SK-N-SH treated with all-trans-retinoic acid at 6 μM for 48 hours (cell line): ENCODE results near the gene INPP4B.

Experiments used
- ATAC-seq: fragments of 200-7000 bp; cut with Tn5 transposase; 3 replicates; pipeline ENCODE4 v1.9.1; 2020; ENCODE audit warnings: mild to moderate bottlenecking, moderate library complexity
- ARNTL ChIP-seq: fragments of 450-650 bp; formaldehyde crosslinking; IDR thresholded peaks from 2 replicates; pipeline ENCODE4 v1.5.0; 2020; ENCODE audit warnings: low read depth, mild to moderate bottlenecking, moderate library complexity, borderline replicate concordance
- CSDC2 ChIP-seq: fragments of 250-450 bp; sonication (Bioruptor Pico); IDR thresholded peaks from 2 replicates; pipeline ENCODE4 v1.5.0; 2020; ENCODE audit warnings: mild to moderate bottlenecking, moderate library complexity
- ESRRG ChIP-seq: fragments of 250-450 bp; sonication (Bioruptor Pico); IDR thresholded peaks from 2 replicates; pipeline ENCODE4 v1.6.1; 2021; ENCODE audit warnings: mild to moderate bottlenecking
- GLIS3 ChIP-seq: fragments of 250-450 bp; sonication (Bioruptor Pico); IDR thresholded peaks from 2 replicates; pipeline ENCODE4 v1.5.0; 2020; ENCODE audit warnings: mild to moderate bottlenecking, moderate library complexity
- ISL1 ChIP-seq: fragments of 250-450 bp; sonication (Bioruptor Pico); IDR thresholded peaks from 2 replicates; pipeline ENCODE4 v2.1.2; 2022; ENCODE audit warnings: mild to moderate bottlenecking, moderate library complexity
- PPARA ChIP-seq: fragments of 250-450 bp; sonication (Bioruptor Pico); IDR thresholded peaks from 2 replicates; pipeline ENCODE4 v1.5.0; 2020; ENCODE audit warnings: mild to moderate bottlenecking, borderline replicate concordance
- RARB ChIP-seq: fragments of 250-450 bp; sonication (Bioruptor Pico); IDR thresholded peaks from 2 replicates; pipeline ENCODE4 v1.8.0; 2021; ENCODE audit warnings: mild to moderate bottlenecking, moderate library complexity
- SNAI2 ChIP-seq: fragments of 250-450 bp; sonication (Bioruptor Pico); IDR thresholded peaks from 2 replicates; pipeline ENCODE4 v1.5.0; 2020; ENCODE audit warnings: mild to moderate bottlenecking, moderate library complexity
- TCF4 ChIP-seq: fragments of 250-450 bp; sonication (Bioruptor Pico); IDR thresholded peaks from 2 replicates; pipeline ENCODE4 v1.8.0; 2021; ENCODE audit warnings: mild to moderate bottlenecking, moderate library complexity, borderline replicate concordance
- TOX ChIP-seq: fragments of 250-450 bp; sonication (Bioruptor Pico); IDR thresholded peaks from 2 replicates; pipeline ENCODE4 v1.8.0; 2021; ENCODE audit warnings: mild to moderate bottlenecking, moderate library complexity, borderline replicate concordance
- ZC3H10 ChIP-seq: fragments of 250-450 bp; sonication (Bioruptor Pico); IDR thresholded peaks from 2 replicates; pipeline ENCODE4 v1.5.1; 2021; ENCODE audit warnings: mild to moderate bottlenecking, moderate library complexity
- ZFP3 ChIP-seq: fragments of 250-450 bp; sonication (Bioruptor Pico); IDR thresholded peaks from 2 replicates; pipeline ENCODE4 v1.5.0; 2020; ENCODE audit warnings: mild to moderate bottlenecking, moderate library complexity
- ZNF565 ChIP-seq: fragments of 450-650 bp; formaldehyde crosslinking; conservative IDR thresholded peaks from 2 replicates; pipeline ENCODE4 v1.5.0; 2020; ENCODE audit warnings: low read depth, mild to moderate bottlenecking, moderate library complexity
- ZNF8 ChIP-seq: fragments of 450-650 bp; formaldehyde crosslinking; IDR thresholded peaks from 2 replicates; pipeline ENCODE4 v1.5.0; 2020; ENCODE audit warnings: mild to moderate bottlenecking, moderate library complexity
- TF ChIP-seq, protein P1 (sequence below): fragments of 250-450 bp; sonication (Bioruptor Pico); IDR thresholded peaks from 2 replicates; pipeline ENCODE4 v1.5.0; 2020; ENCODE audit warnings: mild to moderate bottlenecking, moderate library complexity
- TF ChIP-seq, protein P2 (sequence below): fragments of 250-450 bp; sonication (Bioruptor Pico); IDR thresholded peaks from 2 replicates; pipeline ENCODE4 v1.8.0; 2021; ENCODE audit warnings: low read depth, mild to moderate bottlenecking, moderate library complexity, borderline replicate concordance
- TF ChIP-seq, protein P3 (sequence below): fragments of 250-450 bp; sonication (Bioruptor Pico); IDR thresholded peaks from 2 replicates; pipeline ENCODE4 v1.8.0; 2020; ENCODE audit warnings: mild to moderate bottlenecking, moderate library complexity, borderline replicate concordance
- TF ChIP-seq, protein P4 (sequence below): fragments of 250-450 bp; sonication (Bioruptor Pico); IDR thresholded peaks from 2 replicates; pipeline ENCODE4 v1.5.1; 2020; ENCODE audit warnings: low read depth, mild to moderate bottlenecking, moderate library complexity
- TF ChIP-seq, protein P5 (sequence below): fragments of 250-450 bp; sonication (Bioruptor Pico); IDR thresholded peaks from 2 replicates; pipeline ENCODE4 v1.5.1; 2021; ENCODE audit warnings: mild to moderate bottlenecking, moderate library complexity

INPP4B gene

DNA sequence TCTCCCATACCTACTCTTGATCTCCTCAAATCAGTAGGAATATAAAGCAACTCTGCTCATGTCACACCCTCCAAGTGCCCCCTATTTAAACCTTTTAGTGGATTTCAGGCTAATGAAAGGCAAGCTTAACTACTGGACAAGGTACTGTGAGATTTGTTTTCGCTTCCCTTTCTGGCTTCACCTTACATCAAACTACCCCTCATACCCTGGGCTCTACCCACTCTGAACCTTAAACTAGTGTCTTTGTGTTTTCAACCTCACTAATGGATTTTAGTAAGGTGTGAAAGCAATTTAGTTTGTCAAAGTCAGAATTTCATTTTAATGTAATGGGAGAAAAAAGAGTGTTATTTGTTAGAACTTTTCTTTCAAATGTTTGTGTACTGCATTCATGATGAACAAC, 291.7 kb downstream of the INPP4B start (continued):
- TF ChIP-seq, protein P1, sequence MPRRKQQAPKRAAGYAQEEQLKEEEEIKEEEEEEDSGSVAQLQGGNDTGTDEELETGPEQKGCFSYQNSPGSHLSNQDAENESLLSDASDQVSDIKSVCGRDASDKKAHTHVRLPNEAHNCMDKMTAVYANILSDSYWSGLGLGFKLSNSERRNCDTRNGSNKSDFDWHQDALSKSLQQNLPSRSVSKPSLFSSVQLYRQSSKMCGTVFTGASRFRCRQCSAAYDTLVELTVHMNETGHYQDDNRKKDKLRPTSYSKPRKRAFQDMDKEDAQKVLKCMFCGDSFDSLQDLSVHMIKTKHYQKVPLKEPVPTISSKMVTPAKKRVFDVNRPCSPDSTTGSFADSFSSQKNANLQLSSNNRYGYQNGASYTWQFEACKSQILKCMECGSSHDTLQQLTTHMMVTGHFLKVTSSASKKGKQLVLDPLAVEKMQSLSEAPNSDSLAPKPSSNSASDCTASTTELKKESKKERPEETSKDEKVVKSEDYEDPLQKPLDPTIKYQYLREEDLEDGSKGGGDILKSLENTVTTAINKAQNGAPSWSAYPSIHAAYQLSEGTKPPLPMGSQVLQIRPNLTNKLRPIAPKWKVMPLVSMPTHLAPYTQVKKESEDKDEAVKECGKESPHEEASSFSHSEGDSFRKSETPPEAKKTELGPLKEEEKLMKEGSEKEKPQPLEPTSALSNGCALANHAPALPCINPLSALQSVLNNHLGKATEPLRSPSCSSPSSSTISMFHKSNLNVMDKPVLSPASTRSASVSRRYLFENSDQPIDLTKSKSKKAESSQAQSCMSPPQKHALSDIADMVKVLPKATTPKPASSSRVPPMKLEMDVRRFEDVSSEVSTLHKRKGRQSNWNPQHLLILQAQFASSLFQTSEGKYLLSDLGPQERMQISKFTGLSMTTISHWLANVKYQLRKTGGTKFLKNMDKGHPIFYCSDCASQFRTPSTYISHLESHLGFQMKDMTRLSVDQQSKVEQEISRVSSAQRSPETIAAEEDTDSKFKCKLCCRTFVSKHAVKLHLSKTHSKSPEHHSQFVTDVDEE (CRISPR knock-in tag): no peak
- TF ChIP-seq TOX (CRISPR knock-in tag): no peak
- no peak for TF ChIP-seq ZC3H10 (CRISPR knock-in tag)
- TF ChIP-seq GLIS3: no peak
- TF ChIP-seq CSDC2: no peak
- no peak for TF ChIP-seq PPARA (CRISPR knock-in tag)

DNA sequence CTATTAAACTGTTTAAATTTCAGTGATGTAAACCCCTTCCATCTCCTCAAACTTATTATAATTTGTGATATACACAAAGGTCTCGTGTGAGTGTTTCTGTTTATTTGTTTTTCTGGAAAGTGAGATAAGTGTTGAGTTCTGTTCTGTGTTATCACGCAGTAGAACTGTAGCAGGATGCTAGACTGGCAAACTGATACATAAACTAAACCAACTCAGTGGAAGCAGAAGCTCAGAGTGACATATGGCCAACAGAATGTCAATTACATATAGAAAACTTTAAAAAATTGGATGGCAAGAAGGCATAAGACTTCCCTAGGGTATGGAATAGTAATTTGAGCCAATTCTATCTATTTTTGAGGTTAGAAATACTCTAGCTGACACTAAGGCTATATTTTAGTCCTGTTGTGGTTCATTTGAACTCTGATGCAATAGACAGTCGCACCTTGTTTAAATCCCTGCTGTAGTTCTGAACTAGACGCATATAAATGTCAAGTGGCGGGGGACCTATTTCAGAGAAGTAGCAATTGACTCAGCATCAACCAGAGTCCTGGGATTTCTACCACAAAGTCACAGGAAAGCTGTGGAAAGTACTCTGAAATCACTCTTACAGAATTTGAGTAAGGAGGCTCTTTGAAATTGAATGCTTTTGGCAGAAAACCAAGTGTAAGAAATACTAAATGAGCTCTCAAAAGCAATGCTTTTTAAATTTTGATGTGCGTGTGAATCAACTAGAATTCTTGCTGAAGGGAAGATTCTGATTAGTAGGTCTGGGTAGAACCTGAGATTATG, 294.4 kb downstream of the INPP4B start:
- no peak for ATAC-seq
- TF ChIP-seq, protein P2, sequence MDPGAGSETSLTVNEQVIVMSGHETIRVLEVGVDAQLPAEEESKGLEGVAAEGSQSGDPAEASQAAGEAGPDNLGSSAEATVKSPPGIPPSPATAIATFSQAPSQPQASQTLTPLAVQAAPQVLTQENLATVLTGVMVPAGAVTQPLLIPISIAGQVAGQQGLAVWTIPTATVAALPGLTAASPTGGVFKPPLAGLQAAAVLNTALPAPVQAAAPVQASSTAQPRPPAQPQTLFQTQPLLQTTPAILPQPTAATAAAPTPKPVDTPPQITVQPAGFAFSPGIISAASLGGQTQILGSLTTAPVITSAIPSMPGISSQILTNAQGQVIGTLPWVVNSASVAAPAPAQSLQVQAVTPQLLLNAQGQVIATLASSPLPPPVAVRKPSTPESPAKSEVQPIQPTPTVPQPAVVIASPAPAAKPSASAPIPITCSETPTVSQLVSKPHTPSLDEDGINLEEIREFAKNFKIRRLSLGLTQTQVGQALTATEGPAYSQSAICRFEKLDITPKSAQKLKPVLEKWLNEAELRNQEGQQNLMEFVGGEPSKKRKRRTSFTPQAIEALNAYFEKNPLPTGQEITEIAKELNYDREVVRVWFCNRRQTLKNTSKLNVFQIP: no peak

DNA sequence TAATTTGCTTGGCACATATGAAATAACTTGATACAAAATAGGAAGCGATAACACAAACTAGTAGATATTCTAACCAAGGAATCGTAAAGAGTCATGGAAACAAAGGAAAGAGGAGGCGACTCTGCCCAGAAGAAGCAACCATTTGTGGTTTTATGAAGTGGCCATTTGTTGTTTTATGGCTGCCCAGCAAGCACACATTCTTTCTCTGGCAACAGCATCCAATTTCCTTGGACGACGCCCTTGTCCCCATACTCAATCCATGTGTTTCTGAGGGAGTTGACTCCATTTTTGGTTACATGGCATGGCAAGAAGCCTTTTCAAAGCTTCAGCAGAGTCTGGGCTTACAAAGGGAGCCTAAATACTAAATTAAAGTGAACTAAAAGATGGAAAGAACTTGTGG, 295.1 kb downstream of the INPP4B start:
- no peak for TF ChIP-seq ZNF565 (CRISPR knock-in tag)
- no peak for TF ChIP-seq ISL1 (CRISPR knock-in tag)
- no peak for TF ChIP-seq CSDC2
- no peak for TF ChIP-seq PPARA (CRISPR knock-in tag)
- TF ChIP-seq TOX (CRISPR knock-in tag): no peak
- TF ChIP-seq ESRRG: no peak
- no peak for TF ChIP-seq SNAI2 (CRISPR knock-in tag)
- no peak for TF ChIP-seq ZFP3 (CRISPR knock-in tag)
- TF ChIP-seq, protein P3, sequence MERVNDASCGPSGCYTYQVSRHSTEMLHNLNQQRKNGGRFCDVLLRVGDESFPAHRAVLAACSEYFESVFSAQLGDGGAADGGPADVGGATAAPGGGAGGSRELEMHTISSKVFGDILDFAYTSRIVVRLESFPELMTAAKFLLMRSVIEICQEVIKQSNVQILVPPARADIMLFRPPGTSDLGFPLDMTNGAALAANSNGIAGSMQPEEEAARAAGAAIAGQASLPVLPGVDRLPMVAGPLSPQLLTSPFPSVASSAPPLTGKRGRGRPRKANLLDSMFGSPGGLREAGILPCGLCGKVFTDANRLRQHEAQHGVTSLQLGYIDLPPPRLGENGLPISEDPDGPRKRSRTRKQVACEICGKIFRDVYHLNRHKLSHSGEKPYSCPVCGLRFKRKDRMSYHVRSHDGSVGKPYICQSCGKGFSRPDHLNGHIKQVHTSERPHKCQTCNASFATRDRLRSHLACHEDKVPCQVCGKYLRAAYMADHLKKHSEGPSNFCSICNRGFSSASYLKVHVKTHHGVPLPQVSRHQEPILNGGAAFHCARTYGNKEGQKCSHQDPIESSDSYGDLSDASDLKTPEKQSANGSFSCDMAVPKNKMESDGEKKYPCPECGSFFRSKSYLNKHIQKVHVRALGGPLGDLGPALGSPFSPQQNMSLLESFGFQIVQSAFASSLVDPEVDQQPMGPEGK (CRISPR knock-in tag): no peak
- no peak for TF ChIP-seq RARB (CRISPR knock-in tag)
- TF ChIP-seq, protein P1 (CRISPR knock-in tag): no peak
- TF ChIP-seq TCF4 (CRISPR knock-in tag): no peak
- TF ChIP-seq, protein P4, sequence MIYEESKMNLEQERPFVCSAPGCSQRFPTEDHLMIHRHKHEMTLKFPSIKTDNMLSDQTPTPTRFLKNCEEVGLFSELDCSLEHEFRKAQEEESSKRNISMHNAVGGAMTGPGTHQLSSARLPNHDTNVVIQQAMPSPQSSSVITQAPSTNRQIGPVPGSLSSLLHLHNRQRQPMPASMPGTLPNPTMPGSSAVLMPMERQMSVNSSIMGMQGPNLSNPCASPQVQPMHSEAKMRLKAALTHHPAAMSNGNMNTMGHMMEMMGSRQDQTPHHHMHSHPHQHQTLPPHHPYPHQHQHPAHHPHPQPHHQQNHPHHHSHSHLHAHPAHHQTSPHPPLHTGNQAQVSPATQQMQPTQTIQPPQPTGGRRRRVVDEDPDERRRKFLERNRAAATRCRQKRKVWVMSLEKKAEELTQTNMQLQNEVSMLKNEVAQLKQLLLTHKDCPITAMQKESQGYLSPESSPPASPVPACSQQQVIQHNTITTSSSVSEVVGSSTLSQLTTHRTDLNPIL (CRISPR knock-in tag): no peak
- no peak for TF ChIP-seq ZC3H10 (CRISPR knock-in tag)
- TF ChIP-seq ARNTL (CRISPR knock-in tag): no peak
- TF ChIP-seq, protein P5, sequence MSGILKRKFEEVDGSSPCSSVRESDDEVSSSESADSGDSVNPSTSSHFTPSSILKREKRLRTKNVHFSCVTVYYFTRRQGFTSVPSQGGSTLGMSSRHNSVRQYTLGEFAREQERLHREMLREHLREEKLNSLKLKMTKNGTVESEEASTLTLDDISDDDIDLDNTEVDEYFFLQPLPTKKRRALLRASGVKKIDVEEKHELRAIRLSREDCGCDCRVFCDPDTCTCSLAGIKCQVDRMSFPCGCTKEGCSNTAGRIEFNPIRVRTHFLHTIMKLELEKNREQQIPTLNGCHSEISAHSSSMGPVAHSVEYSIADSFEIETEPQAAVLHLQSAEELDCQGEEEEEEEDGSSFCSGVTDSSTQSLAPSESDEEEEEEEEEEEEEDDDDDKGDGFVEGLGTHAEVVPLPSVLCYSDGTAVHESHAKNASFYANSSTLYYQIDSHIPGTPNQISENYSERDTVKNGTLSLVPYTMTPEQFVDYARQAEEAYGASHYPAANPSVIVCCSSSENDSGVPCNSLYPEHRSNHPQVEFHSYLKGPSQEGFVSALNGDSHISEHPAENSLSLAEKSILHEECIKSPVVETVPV (CRISPR knock-in tag): no peak
- no peak for TF ChIP-seq ZNF8 (CRISPR knock-in tag)
- TF ChIP-seq, all 23 proteins: peak for 0
- no peak for ATAC-seq
